ENCODE results near the gene DKKL1.

DNA sequence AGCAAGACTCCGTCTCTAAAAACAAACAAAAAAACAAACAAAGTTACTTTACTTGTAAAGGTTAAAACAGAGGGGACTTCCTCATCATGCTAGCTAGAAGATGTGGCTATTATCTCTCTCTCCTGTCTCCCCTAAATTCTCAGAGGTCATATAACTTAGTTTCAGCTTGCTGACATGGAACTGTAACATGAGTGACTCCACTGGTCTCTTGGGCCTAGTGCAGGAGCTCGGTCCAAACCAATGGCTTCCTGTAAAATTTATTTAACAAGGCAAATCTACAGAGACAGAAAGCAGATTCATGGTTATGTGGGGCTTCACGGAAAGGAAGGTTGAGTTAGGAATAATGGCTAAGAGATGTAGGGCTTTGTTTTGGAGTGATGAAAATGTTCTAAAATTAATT lies 14.8 kb downstream of the DKKL1 start:
- TF ChIP-seq, protein P1, sequence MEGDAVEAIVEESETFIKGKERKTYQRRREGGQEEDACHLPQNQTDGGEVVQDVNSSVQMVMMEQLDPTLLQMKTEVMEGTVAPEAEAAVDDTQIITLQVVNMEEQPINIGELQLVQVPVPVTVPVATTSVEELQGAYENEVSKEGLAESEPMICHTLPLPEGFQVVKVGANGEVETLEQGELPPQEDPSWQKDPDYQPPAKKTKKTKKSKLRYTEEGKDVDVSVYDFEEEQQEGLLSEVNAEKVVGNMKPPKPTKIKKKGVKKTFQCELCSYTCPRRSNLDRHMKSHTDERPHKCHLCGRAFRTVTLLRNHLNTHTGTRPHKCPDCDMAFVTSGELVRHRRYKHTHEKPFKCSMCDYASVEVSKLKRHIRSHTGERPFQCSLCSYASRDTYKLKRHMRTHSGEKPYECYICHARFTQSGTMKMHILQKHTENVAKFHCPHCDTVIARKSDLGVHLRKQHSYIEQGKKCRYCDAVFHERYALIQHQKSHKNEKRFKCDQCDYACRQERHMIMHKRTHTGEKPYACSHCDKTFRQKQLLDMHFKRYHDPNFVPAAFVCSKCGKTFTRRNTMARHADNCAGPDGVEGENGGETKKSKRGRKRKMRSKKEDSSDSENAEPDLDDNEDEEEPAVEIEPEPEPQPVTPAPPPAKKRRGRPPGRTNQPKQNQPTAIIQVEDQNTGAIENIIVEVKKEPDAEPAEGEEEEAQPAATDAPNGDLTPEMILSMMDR (IDR thresholded peaks at IDR 0.05), result no peak
- TF ChIP-seq, protein P2, sequence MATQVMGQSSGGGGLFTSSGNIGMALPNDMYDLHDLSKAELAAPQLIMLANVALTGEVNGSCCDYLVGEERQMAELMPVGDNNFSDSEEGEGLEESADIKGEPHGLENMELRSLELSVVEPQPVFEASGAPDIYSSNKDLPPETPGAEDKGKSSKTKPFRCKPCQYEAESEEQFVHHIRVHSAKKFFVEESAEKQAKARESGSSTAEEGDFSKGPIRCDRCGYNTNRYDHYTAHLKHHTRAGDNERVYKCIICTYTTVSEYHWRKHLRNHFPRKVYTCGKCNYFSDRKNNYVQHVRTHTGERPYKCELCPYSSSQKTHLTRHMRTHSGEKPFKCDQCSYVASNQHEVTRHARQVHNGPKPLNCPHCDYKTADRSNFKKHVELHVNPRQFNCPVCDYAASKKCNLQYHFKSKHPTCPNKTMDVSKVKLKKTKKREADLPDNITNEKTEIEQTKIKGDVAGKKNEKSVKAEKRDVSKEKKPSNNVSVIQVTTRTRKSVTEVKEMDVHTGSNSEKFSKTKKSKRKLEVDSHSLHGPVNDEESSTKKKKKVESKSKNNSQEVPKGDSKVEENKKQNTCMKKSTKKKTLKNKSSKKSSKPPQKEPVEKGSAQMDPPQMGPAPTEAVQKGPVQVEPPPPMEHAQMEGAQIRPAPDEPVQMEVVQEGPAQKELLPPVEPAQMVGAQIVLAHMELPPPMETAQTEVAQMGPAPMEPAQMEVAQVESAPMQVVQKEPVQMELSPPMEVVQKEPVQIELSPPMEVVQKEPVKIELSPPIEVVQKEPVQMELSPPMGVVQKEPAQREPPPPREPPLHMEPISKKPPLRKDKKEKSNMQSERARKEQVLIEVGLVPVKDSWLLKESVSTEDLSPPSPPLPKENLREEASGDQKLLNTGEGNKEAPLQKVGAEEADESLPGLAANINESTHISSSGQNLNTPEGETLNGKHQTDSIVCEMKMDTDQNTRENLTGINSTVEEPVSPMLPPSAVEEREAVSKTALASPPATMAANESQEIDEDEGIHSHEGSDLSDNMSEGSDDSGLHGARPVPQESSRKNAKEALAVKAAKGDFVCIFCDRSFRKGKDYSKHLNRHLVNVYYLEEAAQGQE (IDR thresholded peaks at IDR 0.05; ENCODE audit: insufficient read depth in 1 of 2, low read depth in 2 of 2, low read length in 1 of 2), result no peak

All from Panc1 (cell line).